Inferior parietal cortex (tissue), 1 donor: ENCODE measurements around the gene LCOR.
"Not testable (repeated sequence)": the region's sequence is repeated elsewhere in the genome, so short reads cannot be mapped to it uniquely, and the experiment has no call there.

ENCODE experiments used
- DNase-seq: peaks from one replicate; pipeline ENCODE4 v3.0.0-alpha.2; 2016; ENCODE audit errors: extremely low spot score

Gene LCOR

GRCh38 chr10:96831867-96832720 lies at the start of gene LCOR:
Gene LCOR, plus strand, starts transcription at chr10:96832298. Its CDS starts 116,760 bp downstream, at chr10:96949058.
- peak; percentile 65 for DNase-seq

- DNase-seq = no peak
Observed at GRCh38 chr10:96784253-96784652, 47.8 kb upstream of the LCOR start.

- DNase-seq = no peak
Observed at GRCh38 chr10:96789571-96790108, 42.5 kb upstream of the LCOR start.

GRCh38 chr10:96791902-96792301 lies 40.2 kb upstream of the LCOR start:
- no peak for DNase-seq

- DNase-seq = no peak
Observed at GRCh38 chr10:96794836-96795733, 37.0 kb upstream of the LCOR start.

- DNase-seq = no peak
Observed at GRCh38 chr10:96797485-96797884, 34.6 kb upstream of the LCOR start.

GRCh38 chr10:96803288-96803664 lies 28.8 kb upstream of the LCOR start:
- DNase-seq = no peak

GRCh38 chr10:96814264-96814663 lies 17.8 kb upstream of the LCOR start:
- DNase-seq = no peak

GRCh38 chr10:96818971-96819370 lies 13.1 kb upstream of the LCOR start:
- DNase-seq = not testable (repeated sequence)

GRCh38 chr10:96820765-96821164 lies 11.3 kb upstream of the LCOR start:
- DNase-seq = no peak

- no peak for DNase-seq
Observed at GRCh38 chr10:96826438-96826837, 5.7 kb upstream of the LCOR start.

- DNase-seq = no peak
Observed at GRCh38 chr10:96828609-96829008, 3.5 kb upstream of the LCOR start.

- DNase-seq = no peak
Observed at GRCh38 chr10:96829029-96829773, 2.9 kb upstream of the LCOR start.

- peak; percentile 82 for DNase-seq
Observed at GRCh38 chr10:96830511-96831199, 1.4 kb upstream of the LCOR start.

GRCh38 chr10:96831200-96831866 lies 765 bp upstream of the LCOR start:
- DNase-seq = peak; percentile 56

- peak; percentile 70 for DNase-seq
Observed at GRCh38 chr10:96832721-96833219, 672 bp downstream of the LCOR start.

GRCh38 chr10:96833220-96834001 lies 1.3 kb downstream of the LCOR start:
- no peak for DNase-seq

- no peak for DNase-seq
Observed at GRCh38 chr10:96834120-96834519, 2.0 kb downstream of the LCOR start.

- DNase-seq = no peak
Observed at GRCh38 chr10:96835899-96836298, 3.8 kb downstream of the LCOR start.
